Tibial artery (tissue), 4 donors: ENCODE measurements around the gene XRN2.

ENCODE experiments used
- DNase-seq, 2 donors: peaks; one replicate each; pipeline ENCODE4 v3.0.0-alpha.2; 2019
- H3K27ac ChIP-seq, 2 donors: fragments of 200-600 bp; sonication (generic) in 1 of 2; 1 replicate in 1 of 2; 2 replicates in 1 of 2; pipeline ENCODE4 v1.5.1; 2018 to 2019; ENCODE audit warnings: mild to moderate bottlenecking in 1 of 2
- H3K27me3 ChIP-seq, 2 donors: fragments of 200-600 bp; sonication (generic) in 1 of 2; one replicate each; pipeline versions ENCODE4 v1.5.1 to v1.6.0; 2016 to 2019
- H3K36me3 ChIP-seq, 3 donors: fragments of 200-600 bp; sonication (generic) in 2 of 3; one replicate each; pipeline ENCODE4 v1.5.1; 2016 to 2019; ENCODE audit warnings: mild to moderate bottlenecking in 2 of 3
- H3K4me1 ChIP-seq, 4 donors: fragments of 200-600 bp; sonication (generic) in 2 of 4; 1 replicate in 3 of 4; 2 replicates in 1 of 4; pipeline ENCODE4 v1.5.1; 2016 to 2019
- H3K4me3 ChIP-seq, 2 donors: fragments of 200-600 bp; sonication (generic) in 1 of 2; 1 replicate in 1 of 2; 2 replicates in 1 of 2; pipeline ENCODE4 v1.5.1; 2018 to 2019; ENCODE audit warnings: mild to moderate bottlenecking in 2 of 2
- H3K9me3 ChIP-seq, 3 donors: fragments of 200-600 bp; sonication (generic) in 1 of 3; one replicate each; pipeline ENCODE4 v1.5.1; 2016 to 2019
- intact Hi-C: fragments of 100-400 bp; cut with DNase I; formaldehyde crosslinking; loops from one replicate; pipeline ENCODE4 v1.15.0; 2023; ENCODE audit warnings: low total_unique reads
- TF ChIP-seq, protein P1 (sequence below), 2 experiments: fragments of 200-600 bp in 1 of 2; fragments of 450-650 bp in 1 of 2; IDR thresholded peaks; one replicate each; pipeline ENCODE4 v1.5.1; 2017 to 2019; ENCODE audit warnings: antibody characterized with exemption in 2 of 2, mild to moderate bottlenecking in 1 of 2, moderate library complexity in 1 of 2

XRN2 gene

GRCh38 chr20:21286775-21287174 is 16.4 kb upstream of the XRN2 start:
- no peak overlapping the region for H3K4me3 ChIP-seq
- no peaks in the 10 kb centered on the region for H3K36me3 ChIP-seq
- no peaks in the 10 kb centered on the region for H3K4me1 ChIP-seq
- DNase-seq = no peak
- H3K27me3 ChIP-seq = no peaks in the 10 kb centered on the region
- peaks cover 0 to 10% (median 0%) of the 10 kb centered on the region in 3 donors for H3K9me3 ChIP-seq
- intact Hi-C loops = no loop called here
- no peak overlapping the region for H3K27ac ChIP-seq
- TF ChIP-seq, protein P1, sequence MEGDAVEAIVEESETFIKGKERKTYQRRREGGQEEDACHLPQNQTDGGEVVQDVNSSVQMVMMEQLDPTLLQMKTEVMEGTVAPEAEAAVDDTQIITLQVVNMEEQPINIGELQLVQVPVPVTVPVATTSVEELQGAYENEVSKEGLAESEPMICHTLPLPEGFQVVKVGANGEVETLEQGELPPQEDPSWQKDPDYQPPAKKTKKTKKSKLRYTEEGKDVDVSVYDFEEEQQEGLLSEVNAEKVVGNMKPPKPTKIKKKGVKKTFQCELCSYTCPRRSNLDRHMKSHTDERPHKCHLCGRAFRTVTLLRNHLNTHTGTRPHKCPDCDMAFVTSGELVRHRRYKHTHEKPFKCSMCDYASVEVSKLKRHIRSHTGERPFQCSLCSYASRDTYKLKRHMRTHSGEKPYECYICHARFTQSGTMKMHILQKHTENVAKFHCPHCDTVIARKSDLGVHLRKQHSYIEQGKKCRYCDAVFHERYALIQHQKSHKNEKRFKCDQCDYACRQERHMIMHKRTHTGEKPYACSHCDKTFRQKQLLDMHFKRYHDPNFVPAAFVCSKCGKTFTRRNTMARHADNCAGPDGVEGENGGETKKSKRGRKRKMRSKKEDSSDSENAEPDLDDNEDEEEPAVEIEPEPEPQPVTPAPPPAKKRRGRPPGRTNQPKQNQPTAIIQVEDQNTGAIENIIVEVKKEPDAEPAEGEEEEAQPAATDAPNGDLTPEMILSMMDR (IDR thresholded peaks at IDR 0.05) = no peak

DNA sequence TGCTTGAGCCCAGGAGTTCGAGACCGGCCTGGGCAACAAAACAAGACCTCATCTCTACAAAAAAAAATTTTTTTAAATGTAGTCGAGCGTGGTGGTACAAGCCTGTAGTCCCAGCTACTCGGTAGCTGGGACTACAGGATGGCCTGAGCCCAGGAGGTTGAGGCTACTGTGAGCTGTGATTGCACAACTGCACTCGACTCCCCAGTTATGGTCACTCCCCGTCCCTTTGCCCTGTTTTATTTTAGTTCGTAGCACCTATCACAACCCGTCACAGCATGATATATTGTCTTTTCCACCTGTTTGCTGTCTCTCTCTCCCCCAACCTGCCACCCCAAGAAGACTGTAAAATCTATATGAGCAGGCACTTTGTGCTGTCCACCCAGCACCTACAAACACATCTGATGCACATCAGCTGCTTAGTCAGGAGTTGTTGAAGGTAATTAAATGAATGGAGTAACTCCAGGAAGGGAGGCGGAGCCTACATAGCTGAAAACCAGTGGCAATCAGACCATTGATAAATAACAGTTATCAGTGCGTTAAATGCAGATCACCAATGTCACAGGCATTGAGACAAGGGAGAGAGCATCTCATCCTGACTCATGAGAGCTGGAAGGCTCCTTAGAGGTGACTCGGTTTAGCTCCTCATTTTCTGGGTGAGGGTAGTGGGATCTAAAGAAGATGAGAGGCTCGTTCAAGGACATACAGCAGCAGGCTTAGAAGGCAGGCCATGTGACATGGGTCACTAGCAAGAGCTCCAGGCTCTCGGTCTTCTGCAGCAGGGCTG is 14.4 kb upstream of the XRN2 start:
- TF ChIP-seq, protein P1 (IDR thresholded peaks at IDR 0.05) = no peak
- Histone ChIP-seq H3K4me3 (no peak overlapping the region), H3K27me3 (no peaks in the 10 kb centered on the region), H3K27ac (no peak overlapping the region), H3K4me1 (no peaks in the 10 kb centered on the region), H3K36me3 (no peaks in the 10 kb centered on the region), H3K9me3 (peaks cover 0 to 10% (median 0%) of the 10 kb centered on the region in 3 donors)
- no peak for DNase-seq
- intact Hi-C loops = no loop called here

DNA sequence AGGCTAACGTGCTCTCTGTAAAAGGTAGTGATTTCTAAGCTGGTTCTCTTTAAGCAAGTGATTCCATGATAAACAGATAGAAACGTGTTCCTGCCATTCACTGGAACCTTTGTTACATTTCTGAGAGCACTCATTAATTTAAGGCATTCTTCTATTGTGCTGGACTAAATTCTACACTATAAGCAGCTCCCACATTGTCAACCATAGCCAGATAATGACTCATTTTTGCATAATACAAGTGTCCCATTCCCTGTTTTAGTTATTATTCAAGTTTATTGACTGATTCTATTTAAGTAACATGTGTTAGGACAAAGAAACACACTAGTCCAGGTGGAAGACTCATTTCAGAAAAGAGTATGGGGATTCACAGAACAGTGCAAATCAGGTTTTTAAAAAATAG is 13.5 kb upstream of the XRN2 start:
- TF ChIP-seq, protein P1 (IDR thresholded peaks at IDR 0.05) = no peak
- no peak overlapping the region for H3K27ac ChIP-seq
- intact Hi-C loops = no loop called here
- H3K4me3 ChIP-seq = no peak overlapping the region
- no peak for DNase-seq
- no peaks in the 10 kb centered on the region for H3K4me1 ChIP-seq
- no peaks in the 10 kb centered on the region for H3K27me3 ChIP-seq
- H3K36me3 ChIP-seq = no peaks in the 10 kb centered on the region
- peaks cover 0 to 10% (median 0%) of the 10 kb centered on the region in 3 donors for H3K9me3 ChIP-seq

DNA sequence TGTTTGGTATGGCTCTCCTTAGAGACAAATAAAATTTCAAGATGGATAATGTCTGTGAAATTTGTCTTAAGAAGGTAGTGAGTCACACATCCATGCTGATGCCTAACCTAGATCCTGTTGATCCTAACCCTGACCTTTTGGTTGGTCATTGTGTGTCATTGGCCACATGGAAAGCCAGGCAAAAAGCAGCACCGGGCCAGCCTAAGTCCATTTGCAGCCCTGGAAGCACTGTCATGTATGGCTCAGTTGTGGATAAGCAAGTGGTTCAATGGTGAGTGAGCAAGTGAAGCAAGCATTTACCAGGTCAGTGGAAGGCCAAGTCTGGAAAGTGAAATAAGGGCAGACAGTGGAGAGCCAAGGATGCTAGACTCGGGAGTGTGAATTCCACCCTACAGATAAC is 12.1 kb upstream of the XRN2 start:
- Histone ChIP-seq H3K4me3 (no peak overlapping the region), H3K4me1 (no peaks in the 10 kb centered on the region), H3K27ac (no peak overlapping the region), H3K27me3 (no peaks in the 10 kb centered on the region), H3K9me3 (peaks cover 0 to 9% (median 0%) of the 10 kb centered on the region in 3 donors), H3K36me3 (no peaks in the 10 kb centered on the region)
- no peak for DNase-seq
- TF ChIP-seq, protein P1 (IDR thresholded peaks at IDR 0.05) = no peak
- intact Hi-C loops = no loop called here

GRCh38 chr20:21294755-21295154 is 8.4 kb upstream of the XRN2 start:
- Histone ChIP-seq H3K4me1 (no peaks in the 10 kb centered on the region), H3K27ac (no peak overlapping the region), H3K27me3 (no peaks in the 10 kb centered on the region), H3K36me3 (no peaks in the 10 kb centered on the region), H3K4me3 (no peak overlapping the region), H3K9me3 (no peaks in the 10 kb centered on the region)
- intact Hi-C loops = no loop called here
- TF ChIP-seq, protein P1 (IDR thresholded peaks at IDR 0.05) = no peak
- no peak for DNase-seq
